Measurements from ENCODE around the gene KRT6C. TPM values are rescaled to one million over a fixed set of nuclear protein-coding genes. Genes with fewer than 3 reads are reported as not detected.

KRT6C gene
- total and polyA plus RNA-seq, 2 experiments from 2014 or later, result not detected

- Mint-ChIP-seq H3K27ac (no peak overlapping the region), H3K27me3 (ENCODE audit: insufficient read depth, low read depth, poor library complexity) (peaks cover 8% of the 10 kb centered on the region), H3K36me3 (ENCODE audit: low read depth) (0 out of 3 replicates have a peak, but pooled peaks cover 7% of the 10 kb centered on the region), H3K9me3 (peaks cover 7% of the 10 kb centered on the region), H3K4me3 (no peak overlapping the region), H3K4me1 (peaks cover 5% of the 10 kb centered on the region; the same call in 1 of the 3 replicates)
- no peaks in the 10 kb centered on the region for H3K27me3 ChIP-seq (ENCODE audit: insufficient read depth)
- no peak for ATAC-seq
- no peak overlapping the region for H2AFZ ChIP-seq
- H3K27ac ChIP-seq (ENCODE audit: low read depth), result no peak overlapping the region
- no peak overlapping the region for H3K4me2 ChIP-seq
- H3K9me2 ChIP-seq (ENCODE audit: insufficient read depth), result 0 out of 2 replicates have a peak, but pooled peaks cover 3% of the 10 kb centered on the region
- no peak for DNase-seq (ENCODE audit: low spot score)
- no peaks in the 10 kb centered on the region for H3K79me2 ChIP-seq (replicated peaks; ENCODE audit: insufficient read depth)
- no peak overlapping the region for H3K4me3 ChIP-seq
- no peaks in the 10 kb centered on the region for H3K36me3 ChIP-seq (ENCODE audit: insufficient read depth)
- no peaks in the 10 kb centered on the region for H3K4me1 ChIP-seq (ENCODE audit: insufficient read depth)
- TF ChIP-seq NANOG (IDR thresholded peaks at IDR 0.05; ENCODE audit: borderline replicate concordance), result no peak
- TF ChIP-seq EZH2 (IDR thresholded peaks at IDR 0.05; ENCODE audit: low read depth, unreplicated experiment), result no peak
- no peak for TF ChIP-seq POLR2AphosphoS5 (IDR thresholded peaks at IDR 0.05; ENCODE audit: low read depth)
- no peak for TF ChIP-seq JUNB (IDR thresholded peaks at IDR 0.05; ENCODE audit: unreplicated experiment)
- TF ChIP-seq ZNF331 (CRISPR knock-in tag; IDR thresholded peaks at IDR 0.05; ENCODE audit: low read depth), result no peak
- TF ChIP-seq ZNF114 (CRISPR knock-in tag; IDR thresholded peaks at IDR 0.05), result no peak
- no peak for TF ChIP-seq ZNF462 (CRISPR knock-in tag; IDR thresholded peaks at IDR 0.05)
- no peak for TF ChIP-seq ETS1 (IDR thresholded peaks at IDR 0.05)
- no peak for TF ChIP-seq REST (IDR thresholded peaks at IDR 0.05; ENCODE audit: unreplicated experiment)
- TF ChIP-seq EZH2phosphoT487 (IDR thresholded peaks at IDR 0.05; ENCODE audit: unreplicated experiment), result no peak
- TF ChIP-seq STAT1 (IDR thresholded peaks at IDR 0.05; ENCODE audit: unreplicated experiment), result no peak
- no peak for TF ChIP-seq CREB1 (CRISPR knock-in tag; IDR thresholded peaks at IDR 0.05; ENCODE audit: low read depth)
- TF ChIP-seq CTCF (conservative IDR thresholded peaks at IDR 0.05; ENCODE audit: low read depth in 2 of 2), result no peak
- H4K20me1 ChIP-seq (replicated peaks; ENCODE audit: insufficient read depth), result no peaks in the 10 kb centered on the region
- no peaks in the 10 kb centered on the region for H3F3A ChIP-seq (replicated peaks; ENCODE audit: low read depth)
Observed at GRCh38 chr12:52515927-52516831, 42.6 kb upstream of the KRT6C start.

Measured in GM23338 (cell line).